Stomach smooth muscle (tissue), 2 donors: ENCODE data around the gene CDC42SE2.
"Not testable (repeated sequence)": the region's sequence is repeated elsewhere in the genome, so short reads cannot be mapped to it uniquely, and the experiment has no call there.

ENCODE experiments used
- H3K27ac ChIP-seq: one replicate; pipeline ENCODE4 v1.7.0; 2013; ENCODE audit warnings: mild to moderate bottlenecking, low read length, inconsistent platforms
- H3K27me3 ChIP-seq, 2 donors: one replicate each; pipeline ENCODE4 v1.7.0; 2013; ENCODE audit warnings: low read length in 2 of 2; ENCODE audit not compliant: insufficient read depth in 2 of 2, control insufficient read depth in 1 of 2
- H3K36me3 ChIP-seq, 2 donors: one replicate each; pipeline ENCODE4 v1.7.0; 2013; ENCODE audit warnings: low read length in 2 of 2; ENCODE audit not compliant: control insufficient read depth in 2 of 2, insufficient read depth in 2 of 2
- H3K4me1 ChIP-seq: one replicate; pipeline ENCODE4 v1.7.0; 2013; ENCODE audit warnings: low read length; ENCODE audit not compliant: control insufficient read depth, insufficient read depth
- H3K4me3 ChIP-seq, 2 donors: one replicate each; pipeline ENCODE4 v1.7.0; 2013; ENCODE audit warnings: low read length in 2 of 2
- H3K9ac ChIP-seq, 2 donors: one replicate each; pipeline ENCODE4 v1.7.0; 2013; ENCODE audit warnings: low read length in 2 of 2, mild to moderate bottlenecking in 1 of 2
- H3K9me3 ChIP-seq, 2 donors: one replicate each; pipeline ENCODE4 v1.7.0; 2013; ENCODE audit warnings: low read length in 2 of 2; ENCODE audit not compliant: control insufficient read depth in 2 of 2
- donor health status: healthy.
- donor health status: Pancreatic carcinoma.

CDC42SE2 gene

GRCh38 chr5:131266370-131267060 is 2.7 kb downstream of the CDC42SE2 start:
- Histone ChIP-seq H3K4me1 (no peaks in the 10 kb centered on the region), H3K36me3 (no peaks in the 10 kb centered on the region), H3K27me3 (no peaks in the 10 kb centered on the region), H3K9ac (no peak overlapping the region), H3K27ac (no peak overlapping the region), H3K9me3 (no peaks in the 10 kb centered on the region), H3K4me3 (no peak overlapping the region)

- no peak overlapping the region for H3K4me3 ChIP-seq
- H3K27me3 ChIP-seq: no peaks in the 10 kb centered on the region
- H3K9ac ChIP-seq: no peak overlapping the region
- H3K9me3 ChIP-seq: no peaks in the 10 kb centered on the region
- H3K36me3 ChIP-seq: no peaks in the 10 kb centered on the region
- H3K27ac ChIP-seq: no peak overlapping the region
- H3K4me1 ChIP-seq: no peaks in the 10 kb centered on the region
These were observed 5.0 kb downstream of the CDC42SE2 start for GRCh38 chr5:131268758-131269370.

- no peaks in the 10 kb centered on the region for H3K36me3 ChIP-seq
- H3K4me3 ChIP-seq: no peak overlapping the region
- H3K27ac ChIP-seq: no peak overlapping the region
- no peaks in the 10 kb centered on the region for H3K9me3 ChIP-seq
- no peaks in the 10 kb centered on the region for H3K4me1 ChIP-seq
- H3K9ac ChIP-seq: no peak overlapping the region
- H3K27me3 ChIP-seq: no peaks in the 10 kb centered on the region
These were observed 7.0 kb downstream of the CDC42SE2 start for GRCh38 chr5:131270809-131271208.

- not testable (repeated sequence) for H3K4me1 ChIP-seq, H3K4me3 ChIP-seq, H3K9ac ChIP-seq
These were observed 8.0 kb downstream of the CDC42SE2 start for GRCh38 chr5:131271888-131272287.

GRCh38 chr5:131272307-131272706 is 8.5 kb downstream of the CDC42SE2 start:
- H3K27me3 ChIP-seq: no peaks in the 10 kb centered on the region
- no peaks in the 10 kb centered on the region for H3K9me3 ChIP-seq
- no peaks in the 10 kb centered on the region for H3K4me1 ChIP-seq
- no peak overlapping the region for H3K9ac ChIP-seq
- no peaks in the 10 kb centered on the region for H3K36me3 ChIP-seq
- H3K27ac ChIP-seq: no peak overlapping the region
- H3K4me3 ChIP-seq: no peak overlapping the region

More at GRCh38 chr5:131271888-131272287, 8.0 kb downstream of the CDC42SE2 start:
- not testable (repeated sequence) for H3K27me3 ChIP-seq, H3K36me3 ChIP-seq, H3K27ac ChIP-seq, H3K9me3 ChIP-seq

GRCh38 chr5:131272724-131273123 is 8.9 kb downstream of the CDC42SE2 start:
- H3K9ac ChIP-seq: no peak overlapping the region
- H3K9me3 ChIP-seq: no peaks in the 10 kb centered on the region
- no peaks in the 10 kb centered on the region for H3K36me3 ChIP-seq
- no peaks in the 10 kb centered on the region for H3K4me1 ChIP-seq
- H3K4me3 ChIP-seq: no peak overlapping the region
- no peak overlapping the region for H3K27ac ChIP-seq
- no peaks in the 10 kb centered on the region for H3K27me3 ChIP-seq

GRCh38 chr5:131274326-131275063 is 10.6 kb downstream of the CDC42SE2 start:
- H3K9me3 ChIP-seq: no peaks in the 10 kb centered on the region
- H3K4me3 ChIP-seq: no peak overlapping the region
- no peaks in the 10 kb centered on the region for H3K27me3 ChIP-seq
- H3K36me3 ChIP-seq: no peaks in the 10 kb centered on the region
- H3K4me1 ChIP-seq: no peaks in the 10 kb centered on the region
- no peak overlapping the region for H3K9ac ChIP-seq
- no peak overlapping the region for H3K27ac ChIP-seq

GRCh38 chr5:131276072-131276471 is 12.2 kb downstream of the CDC42SE2 start:
- H3K9ac ChIP-seq: no peak overlapping the region
- no peaks in the 10 kb centered on the region for H3K4me1 ChIP-seq
- no peak overlapping the region for H3K4me3 ChIP-seq
- H3K9me3 ChIP-seq: no peaks in the 10 kb centered on the region
- no peaks in the 10 kb centered on the region for H3K36me3 ChIP-seq
- no peak overlapping the region for H3K27ac ChIP-seq
- H3K27me3 ChIP-seq: no peaks in the 10 kb centered on the region

- no peak overlapping the region for H3K9ac ChIP-seq
- no peaks in the 10 kb centered on the region for H3K27me3 ChIP-seq
- no peaks in the 10 kb centered on the region for H3K36me3 ChIP-seq
- no peak overlapping the region for H3K4me3 ChIP-seq
- H3K4me1 ChIP-seq: no peaks in the 10 kb centered on the region
- no peaks in the 10 kb centered on the region for H3K9me3 ChIP-seq
- H3K27ac ChIP-seq: no peak overlapping the region
These were observed 13.6 kb downstream of the CDC42SE2 start for GRCh38 chr5:131277447-131277846.

- no peak overlapping the region for H3K4me3 ChIP-seq
- H3K4me1 ChIP-seq: no peaks in the 10 kb centered on the region
These were observed 14.3 kb downstream of the CDC42SE2 start for GRCh38 chr5:131277875-131278740.

More at GRCh38 chr5:131277875-131278740, 14.3 kb downstream of the CDC42SE2 start:
- Histone ChIP-seq H3K36me3 (no peaks in the 10 kb centered on the region), H3K27me3 (no peaks in the 10 kb centered on the region), H3K9ac (no peak overlapping the region), H3K27ac (no peak overlapping the region), H3K9me3 (no peaks in the 10 kb centered on the region)
